ENCODE measurements around the gene LBH.

GRCh38 chr2:30287857-30288513, 56.7 kb downstream of the LBH start:
- no peak for TF ChIP-seq CTCF (conservative IDR thresholded peaks at IDR 0.05; ENCODE audit: low read depth, low read length)
- no peak for TF ChIP-seq EZH2phosphoT487 (IDR thresholded peaks at IDR 0.05; ENCODE audit: borderline replicate concordance, low read length)
- TF ChIP-seq EZH2 (IDR thresholded peaks at IDR 0.05; ENCODE audit: low read length, unreplicated experiment) = no peak
